HG03103 (cell line): ENCODE measurements around the gene SVIL.
"Not testable (repeated sequence)": the region's sequence is repeated elsewhere in the genome, so short reads cannot be mapped to it uniquely, and the experiment has no call there.

Experiments used
- ATAC-seq: cut with Tn5 transposase; IDR thresholded peaks from one replicate; pipeline ENCODE4 v1.9.1; 2021; ENCODE audit warnings: low read depth; ENCODE audit not compliant: unreplicated experiment

SVIL gene

GRCh38 chr10:29624357-29624756, 10.4 kb downstream of the SVIL start:
- ATAC-seq: not testable (repeated sequence)

DNA sequence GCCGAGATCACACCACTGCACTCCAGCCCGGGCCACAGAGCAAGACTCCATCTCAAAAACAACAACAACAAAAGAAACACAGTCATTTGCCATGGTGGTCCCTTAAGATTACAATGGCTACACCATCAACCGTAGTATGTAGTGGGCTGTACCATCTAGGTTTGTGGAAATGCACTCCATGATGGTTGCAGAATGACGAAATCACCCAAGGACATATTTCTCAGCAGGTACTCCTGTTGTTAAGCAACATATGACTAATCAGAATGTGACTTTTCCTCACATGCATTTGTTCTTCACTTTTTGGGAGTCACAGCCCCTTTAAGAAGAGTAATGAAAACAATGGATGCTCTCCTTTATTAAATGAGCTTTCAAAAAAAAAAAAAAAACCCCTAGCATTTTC, 11.0 kb downstream of the SVIL start:
- ATAC-seq: no peak

GRCh38 chr10:29622382-29622922, 12.3 kb downstream of the SVIL start:
- ATAC-seq: no peak

- ATAC-seq: no peak
Measured at GRCh38 chr10:29621161-29621560, 13.6 kb downstream of the SVIL start.

GRCh38 chr10:29620112-29620690, 14.6 kb downstream of the SVIL start:
- no peak for ATAC-seq

DNA sequence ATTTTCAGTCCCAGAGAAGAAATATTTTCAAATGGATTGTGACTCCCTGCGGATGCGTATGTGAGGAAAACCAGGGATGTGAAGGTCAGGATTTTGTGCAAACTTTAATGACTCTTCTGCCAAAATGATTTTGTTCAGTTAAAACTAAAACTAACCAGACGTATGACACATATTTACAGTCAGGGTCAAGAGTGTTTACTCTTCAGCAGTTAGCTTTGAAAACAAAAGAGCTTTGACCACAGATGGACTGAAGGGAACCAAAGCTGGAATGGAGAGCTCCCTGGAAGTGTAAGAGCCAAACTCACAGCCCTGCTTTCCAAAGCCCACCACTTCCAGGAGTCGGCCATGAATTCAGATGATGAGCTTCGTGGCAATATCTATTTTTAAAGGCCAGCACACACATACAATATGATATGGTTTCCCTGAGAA, 15.5 kb downstream of the SVIL start:
- no peak for ATAC-seq

DNA sequence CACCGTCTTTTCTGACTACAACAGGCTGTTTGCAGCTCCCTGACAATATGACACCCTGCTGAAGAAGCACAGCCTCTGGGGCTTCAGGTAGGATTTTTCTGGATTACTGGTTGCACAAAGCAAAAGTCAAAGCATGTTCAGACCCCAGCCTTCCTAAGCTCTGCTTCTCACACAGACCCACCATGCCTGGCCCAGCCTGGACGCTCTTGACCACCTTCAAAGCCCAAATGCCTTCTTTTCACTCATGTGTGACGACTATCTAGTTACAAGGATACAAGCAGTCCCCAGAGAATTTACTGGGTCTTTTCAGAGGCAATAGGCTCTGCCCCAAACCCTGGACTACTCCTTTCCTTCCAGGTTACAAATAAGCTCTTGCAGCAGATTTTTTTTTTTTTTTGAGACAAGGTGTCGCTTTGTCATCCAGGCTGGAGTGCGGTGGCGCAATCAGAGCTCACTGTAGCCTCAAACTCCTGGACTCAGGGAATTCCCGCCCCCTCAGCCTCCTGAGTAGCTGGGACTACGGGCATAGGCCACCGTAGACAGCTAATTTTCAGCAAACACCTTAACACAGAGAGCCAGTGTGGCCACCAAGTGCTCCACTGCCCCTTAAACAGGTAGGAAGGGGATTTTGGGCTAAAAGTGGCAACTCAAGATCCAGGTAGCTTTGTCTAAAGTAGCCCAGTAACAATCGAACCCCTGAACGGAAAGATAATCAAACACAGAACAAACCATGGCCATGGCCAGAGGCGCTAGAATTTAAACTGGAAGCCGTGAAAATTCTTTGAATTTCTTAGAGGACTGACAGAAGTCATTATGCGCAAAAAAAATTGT, 16.2 kb downstream of the SVIL start:
- no peak for ATAC-seq

- ATAC-seq: no peak
Measured at GRCh38 chr10:29617880-29618340, 16.9 kb downstream of the SVIL start.

DNA sequence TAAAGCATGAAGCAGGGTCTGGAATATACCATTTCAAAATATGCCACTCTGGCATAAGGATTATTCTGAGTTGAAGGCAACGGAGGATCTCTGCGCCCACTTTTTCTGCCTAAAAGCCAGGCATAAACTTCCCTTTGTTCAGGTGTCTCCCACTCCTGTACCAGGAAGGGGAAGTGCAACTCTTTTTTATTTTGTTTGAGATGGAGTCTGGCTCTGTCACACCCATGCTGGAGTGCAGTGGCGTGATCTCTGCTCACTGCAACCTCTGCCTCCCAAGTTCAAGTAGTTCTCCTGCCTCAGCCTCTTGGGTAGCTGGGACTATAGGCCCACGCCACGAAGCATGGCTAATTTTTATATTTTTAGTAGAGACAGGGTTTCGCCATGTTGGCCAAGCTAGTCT, 18.2 kb downstream of the SVIL start:
- ATAC-seq: no peak

DNA sequence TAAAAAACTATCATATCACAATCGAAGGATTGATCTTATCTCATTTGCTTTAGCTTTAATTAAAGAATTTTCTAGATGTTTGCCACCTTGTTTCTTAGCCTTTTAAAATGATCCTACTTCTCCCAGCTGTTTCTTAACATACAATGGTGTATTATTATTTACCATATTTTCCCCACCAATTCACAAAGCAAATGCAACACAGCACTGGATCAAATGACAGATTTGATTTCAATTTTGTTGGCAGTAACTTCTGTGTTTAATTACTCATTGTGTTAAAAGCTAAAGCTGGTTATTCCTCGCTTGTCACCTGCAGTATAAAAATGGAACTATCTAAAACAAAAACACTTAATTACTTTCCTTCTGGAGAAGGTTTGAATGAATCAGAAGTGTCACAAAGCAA, 19.6 kb downstream of the SVIL start:
- no peak for ATAC-seq

GRCh38 chr10:29614289-29614688, 20.5 kb downstream of the SVIL start:
- not testable (repeated sequence) for ATAC-seq

GRCh38 chr10:29613791-29614190, 21.0 kb downstream of the SVIL start:
- ATAC-seq: no peak

GRCh38 chr10:29613196-29613595, 21.6 kb downstream of the SVIL start:
- ATAC-seq: no peak

GRCh38 chr10:29612657-29613056, 22.1 kb downstream of the SVIL start:
- ATAC-seq: no peak

DNA sequence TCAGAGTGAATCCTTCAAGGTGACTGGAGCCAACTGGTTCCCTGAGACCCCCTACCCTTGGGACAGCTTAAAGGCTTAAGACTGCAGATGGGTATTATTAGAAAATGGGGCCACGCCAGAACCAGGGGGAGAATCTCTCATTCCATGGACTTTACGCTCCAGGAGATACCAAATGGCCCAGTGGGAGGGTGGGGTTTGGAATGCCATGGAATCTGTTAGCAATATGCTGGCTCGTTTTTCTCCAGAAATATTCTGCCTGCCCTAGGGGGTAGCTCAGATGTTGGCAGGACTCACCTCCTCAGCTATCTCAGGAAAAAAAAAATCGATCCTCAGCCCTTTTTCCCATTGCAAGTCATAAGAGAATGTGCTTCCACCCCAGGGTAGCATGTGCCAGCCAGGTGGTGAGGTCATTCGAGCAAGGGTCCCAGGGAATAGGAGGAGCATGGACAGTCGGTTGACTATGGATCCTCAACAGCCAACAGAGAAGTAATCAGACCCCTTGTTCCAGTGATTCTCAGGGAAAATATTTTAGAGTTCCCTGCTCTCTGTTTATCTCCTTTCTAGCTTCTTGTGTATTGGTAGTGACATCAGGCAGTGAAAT, 22.9 kb downstream of the SVIL start:
- ATAC-seq: no peak

DNA sequence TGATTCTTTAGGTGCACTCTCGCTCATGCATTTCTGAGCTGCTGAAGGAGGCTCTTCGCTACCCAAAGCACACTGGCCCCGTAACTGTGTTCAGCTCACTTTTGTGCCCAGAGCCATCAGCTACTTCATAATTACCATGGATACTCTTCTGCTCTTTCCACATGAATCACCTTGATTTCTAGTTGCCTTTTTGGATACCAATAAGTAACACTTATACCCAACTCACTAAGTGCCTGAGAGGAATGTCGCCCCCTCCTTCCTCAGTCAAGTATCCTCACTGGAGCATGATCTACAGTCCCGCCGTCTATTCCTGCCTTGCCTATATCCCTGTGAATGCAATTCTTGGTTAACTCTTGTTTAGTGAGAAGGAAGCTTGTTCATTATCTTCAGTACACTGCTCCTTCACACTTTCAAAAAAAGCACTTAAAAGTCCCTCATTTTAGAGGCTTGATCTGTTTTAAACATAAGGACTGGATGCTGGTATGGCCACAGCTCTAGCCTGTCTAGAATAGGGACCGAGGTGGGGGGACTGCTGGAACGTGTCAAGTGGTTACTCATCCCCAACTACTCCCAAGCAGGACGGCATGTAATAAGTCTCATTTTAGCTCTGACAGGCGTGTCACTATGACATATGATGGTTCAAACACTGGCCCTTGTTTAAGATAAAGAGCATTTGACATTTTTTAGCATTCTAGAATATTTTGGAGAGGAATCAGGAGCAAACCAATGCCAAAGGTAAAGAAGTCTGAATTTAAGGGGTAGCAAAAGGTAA, 23.7 kb downstream of the SVIL start:
- no peak for ATAC-seq

GRCh38 chr10:29610331-29610730, 24.4 kb downstream of the SVIL start:
- not testable (repeated sequence) for ATAC-seq

DNA sequence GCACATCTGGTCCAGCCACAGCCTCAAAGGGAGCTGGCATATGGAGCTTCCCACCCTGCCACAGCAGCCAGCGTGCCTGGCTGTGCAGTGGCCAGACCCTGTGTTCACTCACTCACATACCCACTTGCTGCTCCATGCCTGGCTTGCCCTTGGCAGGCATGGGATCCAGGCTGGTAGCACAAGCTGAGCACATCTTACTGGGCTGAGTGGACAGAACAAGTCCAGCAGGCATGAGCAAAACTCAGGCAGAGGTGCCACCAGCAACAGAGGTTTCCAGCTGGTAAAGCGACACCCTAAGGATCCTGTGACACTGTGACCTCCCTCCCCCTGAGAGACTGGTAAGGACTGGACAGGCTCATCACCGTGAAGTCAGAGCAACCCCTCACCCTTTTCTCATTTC, 25.1 kb downstream of the SVIL start:
- ATAC-seq: no peak

DNA sequence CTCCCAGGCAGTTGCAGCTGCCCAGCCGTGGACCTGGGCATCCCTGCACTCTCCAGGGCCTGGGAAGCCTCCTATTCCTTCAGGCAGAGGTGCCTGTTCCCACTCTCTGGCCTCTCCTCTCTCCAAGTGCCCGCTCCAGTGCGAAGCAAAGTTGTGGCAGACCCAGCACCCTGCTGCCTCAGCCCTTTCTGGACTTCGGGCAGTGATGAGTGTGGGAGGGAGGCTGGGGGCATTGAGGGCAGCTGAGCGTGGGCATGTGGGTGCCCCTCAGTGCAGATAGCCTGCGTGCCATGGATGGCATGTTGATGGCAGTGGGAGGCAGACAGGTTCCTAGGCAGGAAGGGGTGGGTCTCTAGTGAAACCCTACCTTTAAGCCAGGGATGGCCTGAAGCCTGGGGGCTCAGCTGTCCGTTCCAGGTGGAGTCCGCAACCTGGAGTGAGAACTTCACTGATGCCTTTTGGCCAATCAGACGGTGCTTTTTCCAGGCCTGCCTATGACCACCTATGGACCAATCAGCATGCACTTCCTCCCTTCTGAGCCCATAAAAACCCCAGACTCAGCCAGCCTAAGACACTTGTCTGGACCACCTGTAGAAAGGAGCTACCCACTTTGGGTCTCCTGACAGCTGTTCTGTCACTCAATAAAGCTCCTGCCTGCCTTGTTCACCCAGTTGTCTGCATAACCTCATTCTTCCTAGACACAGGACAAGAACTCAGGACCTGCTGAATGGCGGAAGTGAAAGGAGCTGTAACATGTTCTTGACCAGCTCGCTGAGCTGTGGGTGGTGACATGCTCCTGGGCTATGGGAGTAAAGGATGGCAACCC, 26.1 kb downstream of the SVIL start:
- ATAC-seq: no peak

- no peak for ATAC-seq
Measured at GRCh38 chr10:29608062-29608461, 26.7 kb downstream of the SVIL start.
